Right renal cortex interstitium (tissue), 3 donors: ENCODE data around the gene CFAP77. TPM values are rescaled to one million over a fixed set of nuclear protein-coding genes. Genes with fewer than 3 reads are reported as not detected.
A peak's percentile ranks its signal among the peaks of the same experiment; 100 is the strongest.
"Not testable (repeated sequence)": the region's sequence is repeated elsewhere in the genome, so short reads cannot be mapped to it uniquely, and the experiment has no call there.

ENCODE experiments used
- DNase-seq, 3 donors: peaks; one replicate each; pipeline ENCODE4 v3.0.0-alpha.2; 2013; ENCODE audit warnings: low read depth in 3 of 3, low spot score in 2 of 3
- polyA plus RNA-seq, 3 donors: library from polyadenylated mRNA; unstranded; fragments of 120-200 nt; gene quantifications; one replicate each; pipeline ENCODE4 v1.2.1, GENCODE V29; 2013; ENCODE audit not compliant: insufficient read length in 3 of 3

The CFAP77 gene
- polyA plus RNA-seq, 3 donors, result 0.64 to 0.94 (median 0.91) TPM

DNA sequence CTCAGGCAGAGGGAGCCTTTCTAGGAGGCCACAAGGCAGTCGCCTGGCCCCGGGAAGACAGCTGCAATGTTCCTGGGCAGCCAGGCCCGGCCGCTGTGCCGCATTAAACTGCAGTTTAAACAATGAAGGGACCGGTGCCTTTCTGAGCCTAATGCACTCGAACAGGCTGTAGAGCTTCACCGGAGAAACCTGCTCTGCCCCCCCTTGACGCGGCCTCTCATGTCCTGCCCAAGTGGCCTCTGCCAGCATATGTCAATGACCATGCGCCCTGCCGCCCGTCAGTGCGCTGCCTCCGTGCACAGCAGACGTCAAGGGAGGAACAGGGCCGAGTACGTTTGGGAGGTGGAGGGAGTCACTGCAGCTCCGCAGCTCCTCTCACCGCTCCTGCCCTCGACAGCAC, 133.9 kb downstream of the CFAP77 start:
- DNase-seq, result no peak

DNA sequence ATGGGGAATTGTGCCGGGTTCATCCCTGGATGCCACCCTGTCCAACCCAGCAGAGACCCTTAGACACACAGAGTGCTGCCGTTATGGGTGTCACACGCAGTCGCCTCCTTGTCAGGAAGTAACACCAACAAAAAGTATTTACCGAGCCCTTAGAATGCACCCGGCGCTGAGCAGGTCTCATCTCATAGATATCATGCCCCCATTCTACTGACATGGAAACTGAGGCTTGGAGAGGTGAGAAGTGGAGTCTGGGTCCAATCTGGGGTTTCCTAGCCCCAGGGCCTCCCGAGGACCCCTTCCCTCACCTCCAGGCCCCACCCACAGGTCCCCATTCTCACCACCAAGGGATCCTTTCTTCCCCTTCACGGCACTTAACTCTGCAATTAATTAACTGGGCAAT, 135.6 kb downstream of the CFAP77 start:
- no peak for DNase-seq

DNA sequence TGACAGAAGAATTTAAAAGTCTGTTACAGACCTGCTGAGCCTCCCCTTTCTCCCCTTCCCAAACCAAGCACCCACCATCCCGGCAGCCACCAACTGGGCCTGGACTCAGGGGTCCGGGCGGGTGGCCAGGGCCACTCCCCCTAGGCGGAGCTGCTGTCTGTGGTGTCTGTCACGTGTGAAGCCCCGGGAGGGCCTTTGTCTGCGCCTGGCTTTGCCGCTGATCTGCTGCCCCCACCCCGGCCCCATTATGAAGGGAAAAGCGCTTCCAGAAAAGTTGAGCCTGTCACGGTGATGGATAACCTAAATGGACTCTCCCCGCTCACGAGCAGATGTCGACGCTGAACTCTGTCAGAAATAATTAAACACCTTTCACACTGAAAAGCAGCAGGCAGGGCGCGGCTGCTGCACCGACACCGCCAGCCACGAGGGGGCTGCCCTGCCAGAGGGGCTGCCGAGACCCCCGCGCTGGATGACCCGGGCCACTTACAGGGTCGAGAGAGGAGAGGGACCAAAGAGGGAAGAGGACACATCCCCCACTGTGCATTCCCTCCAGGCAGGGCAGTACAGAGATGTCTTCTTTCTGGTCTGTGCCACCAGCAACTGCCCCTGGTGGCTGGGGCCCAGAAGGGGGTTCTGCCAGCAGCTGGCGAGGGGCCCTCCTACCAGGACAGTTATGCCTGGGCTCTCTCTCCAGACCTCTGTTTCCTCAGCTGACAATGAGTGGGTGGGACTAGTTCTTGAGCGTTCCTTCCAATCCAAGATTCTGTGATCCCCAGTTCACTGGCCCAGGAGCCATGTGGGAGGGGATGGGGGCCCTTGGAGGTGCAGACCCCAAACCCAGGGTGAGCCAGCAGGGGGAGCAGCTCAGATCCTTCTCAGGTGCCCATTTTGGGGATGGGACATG, 136.4 kb downstream of the CFAP77 start:
- DNase-seq, result no peak

DNA sequence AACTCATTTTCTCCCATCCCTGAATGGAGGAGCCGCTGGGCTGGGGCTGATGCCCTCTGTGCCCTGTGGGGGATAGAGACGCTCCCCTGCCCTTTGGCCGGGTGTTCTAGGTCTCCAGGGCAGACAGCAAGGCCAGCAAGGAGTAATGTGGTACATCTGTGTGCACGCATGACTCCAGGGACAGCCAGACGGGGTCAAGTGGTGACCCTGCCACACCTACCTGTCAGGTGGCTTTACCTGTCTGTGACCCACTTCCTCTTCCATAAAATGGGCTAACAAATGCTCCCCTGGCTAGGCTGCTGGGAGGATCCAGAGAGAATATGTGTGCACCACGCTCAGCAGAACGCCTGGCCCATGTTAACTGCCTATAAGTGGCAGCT, 137.0 kb downstream of the CFAP77 start:
- DNase-seq, result no peak

DNA sequence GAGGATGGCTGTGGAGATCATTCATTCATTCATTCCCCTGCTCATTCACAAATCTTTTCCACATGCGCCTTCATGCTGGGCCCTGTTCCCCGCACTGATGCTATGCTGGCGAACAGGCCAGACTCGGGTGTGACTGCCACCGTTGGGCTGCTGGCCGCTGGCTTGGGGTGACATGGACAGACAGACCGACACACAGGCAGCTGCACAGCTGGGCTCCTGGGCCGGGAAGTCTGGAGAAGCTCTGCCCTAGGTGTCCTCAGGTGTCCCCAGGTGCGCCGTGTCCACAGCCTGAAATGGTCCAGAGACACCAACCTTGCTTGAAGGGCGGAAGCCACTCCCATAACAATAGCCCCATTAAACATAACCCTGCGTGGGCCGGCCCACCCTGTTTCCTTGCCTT, 137.4 kb downstream of the CFAP77 start:
- no peak for DNase-seq

DNA sequence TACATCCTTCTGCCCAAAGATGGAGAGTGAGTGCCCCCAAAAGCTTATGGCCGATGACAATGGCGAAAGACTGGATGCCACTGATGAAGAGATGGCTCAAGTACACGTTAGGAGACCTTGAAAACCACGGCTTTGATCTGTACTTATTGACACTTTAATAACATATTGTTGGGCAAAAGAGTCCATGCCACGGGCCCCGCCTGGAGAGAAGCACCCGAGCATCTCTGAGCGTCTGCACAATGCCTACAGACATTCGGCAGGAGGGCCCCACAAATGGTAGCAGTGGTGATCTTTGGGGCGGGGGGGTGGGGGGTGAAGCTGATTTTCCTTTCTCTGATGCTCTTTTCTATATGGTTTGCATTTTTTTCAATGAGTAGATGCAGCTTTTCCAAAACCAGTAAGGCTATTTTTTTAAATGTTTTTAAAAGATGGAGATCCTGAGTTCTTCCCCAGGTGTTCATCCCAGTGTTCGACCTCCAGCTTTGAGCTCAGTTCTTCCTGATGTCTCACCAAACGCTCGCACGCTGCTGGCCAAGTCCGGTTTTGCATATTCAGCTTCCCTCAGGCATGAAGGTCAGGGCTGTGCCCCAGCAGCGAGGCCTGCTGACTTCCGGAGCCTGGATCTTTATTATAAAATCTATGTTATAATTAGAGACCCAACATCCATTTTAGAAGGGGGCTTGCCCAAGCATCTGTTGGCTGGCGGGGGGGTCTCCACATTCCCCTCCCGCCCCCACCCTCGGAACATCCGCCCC, 138.1 kb downstream of the CFAP77 start:
- DNase-seq, result no peak

DNA sequence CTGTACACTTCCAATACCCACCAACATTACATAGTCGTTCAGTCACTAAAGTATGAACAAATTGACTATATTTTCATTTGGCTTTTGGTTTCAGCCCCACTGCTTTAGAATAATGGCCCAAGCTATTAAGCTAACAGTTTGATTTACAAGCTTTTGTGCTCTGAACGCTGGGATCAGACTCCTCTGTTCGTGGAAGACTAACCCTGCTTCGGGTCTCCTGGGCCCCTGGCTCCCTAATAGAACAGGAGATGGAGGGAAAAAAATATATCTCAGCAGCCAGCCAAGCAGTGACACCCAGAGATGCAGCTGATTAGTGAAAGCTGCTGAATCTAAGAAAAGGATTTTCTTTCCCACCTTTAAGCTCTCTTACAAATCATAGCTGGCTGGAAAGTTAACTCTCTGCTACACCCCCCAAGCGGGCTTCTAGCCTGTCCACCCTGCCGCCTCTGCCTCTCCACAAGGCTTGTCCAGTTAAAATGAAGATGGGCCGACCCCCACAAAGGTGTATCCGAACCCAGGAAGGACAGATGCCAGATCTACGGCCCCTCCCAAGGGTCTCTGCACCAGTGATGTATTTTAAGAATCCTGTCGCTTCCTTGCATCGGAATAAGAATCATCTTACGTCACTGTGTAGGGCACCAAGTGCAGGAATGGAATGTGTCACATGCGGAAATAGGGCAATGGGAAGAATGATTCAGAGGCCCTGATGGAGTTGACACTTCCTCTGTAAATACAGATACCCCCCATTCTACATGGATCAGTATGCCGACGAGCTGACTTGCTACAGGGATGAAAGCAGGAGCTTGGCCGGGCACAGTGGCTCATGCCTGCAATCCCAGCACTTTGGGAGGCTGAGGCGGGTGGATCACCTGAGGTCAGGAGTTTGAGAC, 139.0 kb downstream of the CFAP77 start:
- no peak for DNase-seq

DNA sequence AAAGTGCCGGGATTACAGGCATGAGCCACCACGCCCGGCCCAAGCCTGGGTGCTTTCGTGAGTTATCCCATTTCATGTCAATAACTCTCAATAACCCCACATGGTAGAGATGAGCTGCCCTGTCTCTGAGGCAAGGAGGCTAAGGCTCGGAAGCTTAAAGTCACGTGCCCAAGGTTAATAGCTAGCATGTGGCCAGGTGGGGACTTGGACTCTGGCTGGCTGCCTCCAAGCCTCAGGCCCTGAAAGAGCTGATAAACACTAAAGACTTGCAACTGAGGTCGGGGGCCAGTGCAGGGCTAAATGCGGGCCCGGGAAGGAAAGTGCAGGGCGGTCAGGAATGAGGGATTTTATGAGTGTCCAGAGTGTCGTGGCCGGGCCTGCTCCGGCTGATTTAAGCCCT, 141.5 kb downstream of the CFAP77 start:
- no peak for DNase-seq

DNA sequence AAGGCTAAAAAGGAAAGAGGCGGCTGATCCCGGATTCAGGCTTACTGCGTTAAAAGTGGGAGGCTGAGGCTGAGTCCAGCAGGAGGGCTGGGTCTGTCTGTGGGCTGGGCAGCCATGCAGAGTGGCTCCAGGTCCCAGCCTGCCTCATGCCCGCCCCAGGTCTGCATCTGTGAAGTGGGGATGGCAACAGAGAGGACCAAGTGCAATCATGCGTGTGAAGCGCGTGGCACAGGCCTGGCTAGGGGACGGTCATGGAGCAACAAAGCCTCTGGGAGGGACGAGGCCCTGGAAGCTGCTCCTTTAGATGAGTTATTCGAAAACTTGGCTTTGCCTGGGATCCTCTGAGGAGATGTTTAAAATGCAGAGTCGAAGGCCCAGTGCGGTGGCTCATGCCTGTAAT, 142.0 kb downstream of the CFAP77 start:
- DNase-seq, result no peak

DNA sequence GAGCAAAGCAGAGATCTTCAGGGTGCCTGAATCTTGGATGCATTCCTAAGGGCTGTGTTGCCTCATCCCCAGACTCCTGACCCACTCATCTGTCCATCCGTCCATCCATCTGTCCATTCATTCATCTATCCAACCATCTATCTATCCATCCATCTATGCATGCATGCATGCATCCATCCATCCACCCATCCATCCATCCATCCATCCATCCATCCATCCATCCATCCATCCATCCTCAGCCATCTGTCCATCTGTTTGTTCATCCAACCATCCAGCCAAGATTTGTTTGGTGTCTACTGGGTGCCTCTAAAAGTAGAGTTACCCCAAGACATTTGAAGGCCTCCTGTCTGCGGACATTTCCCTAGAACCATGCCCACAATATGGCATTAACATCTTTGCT, 144.7 kb downstream of the CFAP77 start:
- no peak for DNase-seq

DNA sequence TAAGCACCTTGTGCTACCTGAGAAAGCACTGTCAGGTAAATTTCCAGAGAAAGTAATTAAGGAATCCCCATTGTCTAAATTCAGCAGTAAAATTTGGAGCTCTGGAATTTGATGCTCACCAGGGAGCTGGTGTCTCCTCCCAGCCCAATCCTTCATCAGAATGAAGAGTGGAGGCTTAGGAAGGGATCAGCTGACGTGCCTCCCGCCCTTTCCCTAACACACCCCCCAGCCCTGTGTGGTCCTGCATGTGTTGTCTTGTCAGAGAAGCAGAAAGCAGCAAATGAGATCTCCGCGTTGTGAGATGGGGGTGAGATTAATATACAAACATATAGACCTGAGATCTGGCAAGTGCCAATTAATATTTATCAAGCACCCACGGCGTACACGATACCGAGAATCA, 145.5 kb downstream of the CFAP77 start:
- no peak for DNase-seq

DNA sequence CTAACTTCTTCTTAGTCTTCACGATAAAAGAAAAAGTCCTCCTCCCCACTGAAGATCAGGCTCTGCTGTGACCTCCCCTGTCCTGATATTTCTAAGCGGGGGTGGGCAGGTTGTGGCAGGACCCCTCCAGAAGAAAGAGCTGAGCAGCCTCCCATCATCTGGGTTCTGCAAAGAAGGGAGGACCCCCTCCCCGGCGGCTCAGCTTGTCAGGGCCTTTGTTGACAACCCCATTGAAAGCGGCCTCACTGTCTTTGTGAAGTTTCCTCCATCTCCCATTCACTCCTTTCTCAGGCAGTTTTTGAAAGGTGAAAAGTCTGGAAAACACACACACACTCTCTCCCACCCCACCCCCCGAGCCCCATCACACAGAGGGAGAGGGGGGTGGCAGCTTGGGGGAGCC, 146.2 kb downstream of the CFAP77 start:
- no peak for DNase-seq

DNA sequence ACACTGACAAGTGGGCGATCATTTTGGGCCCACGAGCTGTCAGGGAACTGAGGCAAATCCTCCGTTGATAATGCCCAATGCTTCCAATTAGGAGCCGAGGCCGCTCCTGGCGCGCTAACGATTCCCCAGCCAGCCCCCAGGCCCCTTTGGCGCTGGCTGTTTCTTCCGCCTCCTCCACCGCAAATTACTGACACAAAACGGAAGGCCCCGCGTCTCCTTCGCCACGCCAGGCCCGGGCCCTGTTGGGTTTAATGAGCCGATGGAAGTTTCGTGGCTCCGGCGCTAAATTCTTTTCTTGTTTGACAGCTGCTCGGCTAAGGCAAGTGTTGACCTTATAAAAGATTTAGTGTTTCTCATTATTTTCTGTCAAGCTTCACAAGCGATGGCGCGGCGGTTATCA, 146.7 kb downstream of the CFAP77 start:
- DNase-seq, result peak in 1 of 3 donors; percentile 67

DNA sequence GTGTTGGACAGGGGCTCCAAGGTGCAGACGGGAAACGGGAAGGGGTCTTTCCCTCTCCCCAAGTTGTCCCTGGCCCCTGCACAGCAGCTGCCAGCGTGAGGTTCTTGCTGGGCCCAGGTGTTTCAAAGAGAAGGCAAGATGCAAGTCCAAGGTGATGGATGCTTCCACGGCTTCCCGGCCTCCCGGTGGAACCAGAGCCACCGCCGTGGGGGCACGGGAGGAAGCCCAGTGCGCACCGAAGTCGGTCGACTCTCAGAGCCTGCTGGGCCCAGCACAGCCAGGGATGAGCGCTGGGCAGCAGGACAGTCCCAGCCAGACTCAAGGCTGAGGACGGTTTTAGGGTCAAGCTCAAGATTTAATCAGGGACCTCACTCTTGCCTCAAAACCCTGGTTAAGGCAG, 147.1 kb downstream of the CFAP77 start:
- DNase-seq, result no peak

DNA sequence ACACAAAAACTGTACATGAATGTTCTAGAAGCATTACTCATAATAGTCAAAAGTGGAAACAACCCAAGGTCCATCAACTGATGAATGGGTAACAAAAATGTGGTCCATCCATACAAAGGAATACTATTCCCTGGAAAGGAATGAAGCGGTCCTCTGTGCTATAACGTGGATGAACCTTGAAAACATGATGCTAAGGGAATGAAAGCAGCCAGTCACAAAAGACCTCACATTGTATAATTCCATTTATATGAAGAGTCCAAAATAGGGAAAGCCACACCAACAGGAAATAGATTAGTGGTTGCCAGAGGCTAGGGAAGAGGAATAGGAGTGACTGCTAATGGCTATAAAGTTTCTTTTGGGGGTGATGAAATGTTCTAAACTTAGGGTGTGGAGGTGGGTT, 149.7 kb downstream of the CFAP77 start:
- no peak for DNase-seq

DNA sequence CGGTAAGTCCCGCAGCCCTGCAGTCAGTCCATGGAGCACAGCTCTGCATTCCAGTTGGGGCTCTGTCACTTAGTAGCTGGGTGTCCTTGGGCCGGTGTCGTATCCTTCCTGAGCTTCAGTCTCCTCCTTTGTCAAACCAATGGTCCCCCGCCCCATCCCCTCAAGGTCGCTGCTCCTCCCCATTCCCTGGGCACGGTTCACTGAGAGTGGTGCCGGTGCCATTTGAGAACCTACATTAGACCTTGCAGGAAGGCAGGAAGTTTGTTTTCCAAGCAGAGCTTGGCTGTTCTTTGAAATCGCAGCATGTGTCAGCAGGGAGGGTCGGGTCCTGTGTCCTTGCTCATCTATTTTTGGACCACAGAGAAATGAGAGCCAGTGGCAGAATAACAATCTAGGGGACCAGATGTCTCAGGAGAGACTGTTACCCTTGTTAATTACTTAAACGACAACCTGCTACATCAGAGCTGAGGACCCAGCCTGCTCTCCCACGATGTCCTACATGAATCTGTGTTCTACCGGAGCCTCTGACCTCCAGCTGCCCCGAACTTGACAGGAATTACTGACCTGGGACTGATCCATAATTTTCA, 150.7 kb downstream of the CFAP77 start:
- DNase-seq, result no peak

DNA sequence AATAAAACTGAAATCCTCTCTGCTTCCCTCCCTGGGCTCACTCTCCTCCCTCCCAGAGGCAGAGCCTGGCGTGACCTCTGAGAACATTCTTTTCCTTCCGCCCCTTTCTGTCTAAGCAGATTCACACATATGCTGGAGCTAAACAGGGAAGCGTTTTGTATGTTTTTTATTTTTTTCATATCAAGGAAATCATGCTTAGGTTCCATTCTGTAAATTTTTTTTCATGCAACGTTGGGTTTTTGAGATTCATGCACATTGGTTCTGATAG, 152.2 kb downstream of the CFAP77 start:
- no peak for DNase-seq

DNA sequence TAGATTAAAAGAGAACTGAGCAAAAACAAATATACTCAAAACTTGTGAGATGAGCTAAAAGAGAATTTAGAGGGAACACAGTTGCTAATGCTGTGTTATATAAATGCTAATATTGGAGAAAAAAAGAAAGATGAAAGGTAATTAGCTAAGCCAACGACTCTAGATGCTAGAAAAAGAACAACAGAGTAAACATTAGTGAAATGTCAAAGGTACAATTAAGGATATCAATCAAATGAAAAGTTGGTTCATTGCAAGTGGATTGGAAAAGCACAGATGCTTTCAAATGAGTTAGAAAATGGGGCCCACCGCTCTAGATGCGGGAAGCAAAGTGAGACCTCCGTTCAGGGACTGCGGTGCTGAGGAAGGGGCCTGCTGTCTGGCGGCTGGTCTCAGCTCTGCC, 154.5 kb downstream of the CFAP77 start:
- no peak for DNase-seq

DNA sequence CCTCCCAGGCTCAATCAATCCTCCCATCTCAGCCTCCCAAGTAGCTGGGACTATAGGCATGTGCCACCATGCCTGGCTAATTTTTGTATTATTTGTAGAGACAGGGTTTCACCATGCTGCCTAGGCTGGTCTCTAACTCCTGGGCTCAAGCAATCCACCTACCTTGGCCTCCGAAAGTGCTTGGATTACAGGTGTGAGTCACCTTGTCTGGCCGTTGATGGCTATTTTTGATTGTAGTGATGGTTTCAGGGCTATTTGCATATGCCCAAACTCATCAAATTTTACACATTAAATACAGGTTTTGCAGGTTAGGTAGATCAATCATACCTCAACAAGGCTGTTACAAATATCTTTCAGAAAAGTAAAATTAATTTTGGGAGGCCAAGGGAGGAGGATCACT, 158.8 kb downstream of the CFAP77 start:
- not testable (repeated sequence) for DNase-seq

DNA sequence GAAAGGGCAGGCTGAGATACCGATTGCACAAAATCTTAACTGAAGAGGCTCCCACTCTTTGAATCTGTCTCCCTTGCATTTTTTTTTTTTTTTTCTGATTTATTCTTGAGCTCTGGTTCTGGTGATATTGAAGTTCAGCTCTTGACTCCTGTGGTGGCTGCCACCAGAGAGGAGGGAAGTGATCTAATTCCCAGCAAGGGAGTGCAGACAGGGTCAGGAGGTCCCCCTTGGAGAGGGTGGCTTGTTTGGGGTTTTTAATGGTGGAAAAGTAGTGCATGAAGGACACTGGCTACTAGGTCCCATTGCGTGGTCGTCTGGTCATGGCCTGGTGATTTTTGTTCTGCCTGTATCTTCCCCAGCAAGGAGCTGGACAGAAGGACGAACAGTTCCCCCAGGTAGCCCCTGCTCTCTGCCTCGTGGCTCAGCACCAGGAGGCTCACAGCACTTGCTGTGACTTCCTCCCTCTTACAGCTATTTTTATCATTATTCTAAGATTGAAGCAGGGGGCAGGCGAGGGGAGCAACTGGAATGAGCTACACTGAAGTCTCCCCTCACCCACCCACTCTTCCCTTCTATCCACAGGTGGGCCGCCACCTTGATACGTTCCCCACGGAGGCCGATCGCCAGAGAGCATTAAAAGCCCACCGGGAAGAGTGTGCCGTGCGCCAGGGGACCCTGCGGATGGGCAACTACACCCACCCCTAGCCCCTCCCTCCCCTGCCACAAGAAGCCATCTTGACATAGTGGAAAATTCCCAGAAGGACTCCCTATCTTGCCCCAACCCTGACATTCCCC, 162.0 kb downstream of the CFAP77 start:
- no peak for DNase-seq
